ENCODE measurements around the gene NKIRAS1. TPM values are rescaled to one million over a fixed set of nuclear protein-coding genes. Genes with fewer than 3 reads are reported as not detected.
"Not testable (repeated sequence)": the region's sequence is repeated elsewhere in the genome, so short reads cannot be mapped to it uniquely, and the experiment has no call there.

The NKIRAS1 gene
- polyA plus RNA-seq, 1 donor, result 7.3 TPM

GRCh38 chr3:23921052-23921511, 4.3 kb upstream of the NKIRAS1 start:
- Histone ChIP-seq H3K27ac (ENCODE audit: low read length) (no peak overlapping the region), H3K9me3 (ENCODE audit: control insufficient read depth, low read depth, low read length) (no peaks in the 10 kb centered on the region), H3K4me1 (ENCODE audit: control insufficient read depth, insufficient read depth, low read length) (peaks cover 7% of the 10 kb centered on the region), H3K36me3 (ENCODE audit: control insufficient read depth, insufficient read depth, low read length) (peaks cover 18% of the 10 kb centered on the region), H3K4me3 (ENCODE audit: low read length) (no peak overlapping the region), H3K27me3 (ENCODE audit: control insufficient read depth, insufficient read depth, low read length) (no peaks in the 10 kb centered on the region)
- DNase-seq, result no peak
- 20% methylated on average over 1 of the region's 3 CpGs for WGBS (ENCODE audit: insufficient coverage, low lambda C conversion rate)

- H3K27me3 ChIP-seq (ENCODE audit: control insufficient read depth, insufficient read depth, low read length), result no peaks in the 10 kb centered on the region
- peaks cover 18% of the 10 kb centered on the region for H3K36me3 ChIP-seq (ENCODE audit: control insufficient read depth, insufficient read depth, low read length)
- peaks cover 13% of the 10 kb centered on the region for H3K4me1 ChIP-seq (ENCODE audit: control insufficient read depth, insufficient read depth, low read length)
- DNase-seq, result no peak
- H3K27ac ChIP-seq (ENCODE audit: low read length), result no peak overlapping the region
- no peaks in the 10 kb centered on the region for H3K9me3 ChIP-seq (ENCODE audit: control insufficient read depth, low read depth, low read length)
- WGBS (ENCODE audit: insufficient coverage, low lambda C conversion rate), result 71% methylated on average over 1 of the region's 5 CpGs
- H3K4me3 ChIP-seq (ENCODE audit: low read length), result no peak overlapping the region
These were observed 3.4 kb upstream of the NKIRAS1 start for GRCh38 chr3:23920151-23920655.

- 60% methylated on average over 1 of the region's 2 CpGs for WGBS (ENCODE audit: insufficient coverage, low lambda C conversion rate)
- no peak for DNase-seq
- no peaks in the 10 kb centered on the region for H3K9me3 ChIP-seq (ENCODE audit: control insufficient read depth, low read depth, low read length)
- H3K4me3 ChIP-seq (ENCODE audit: low read length), result no peak overlapping the region
- no peak overlapping the region for H3K27ac ChIP-seq (ENCODE audit: low read length)
- H3K36me3 ChIP-seq (ENCODE audit: control insufficient read depth, insufficient read depth, low read length), result peaks cover 18% of the 10 kb centered on the region
- H3K27me3 ChIP-seq (ENCODE audit: control insufficient read depth, insufficient read depth, low read length), result no peaks in the 10 kb centered on the region
- peaks cover 13% of the 10 kb centered on the region for H3K4me1 ChIP-seq (ENCODE audit: control insufficient read depth, insufficient read depth, low read length)
These were observed 2.8 kb upstream of the NKIRAS1 start for GRCh38 chr3:23919628-23920027.

GRCh38 chr3:23918331-23918730, 1.5 kb upstream of the NKIRAS1 start:
- H3K27me3 ChIP-seq (ENCODE audit: control insufficient read depth, insufficient read depth, low read length); H3K9me3 ChIP-seq (ENCODE audit: control insufficient read depth, low read depth, low read length); DNase-seq; H3K27ac ChIP-seq (ENCODE audit: low read length): not testable (repeated sequence)
- Histone ChIP-seq H3K4me1 (ENCODE audit: control insufficient read depth, insufficient read depth, low read length) (peaks cover 13% of the 10 kb centered on the region), H3K36me3 (ENCODE audit: control insufficient read depth, insufficient read depth, low read length) (peaks cover 18% of the 10 kb centered on the region), H3K4me3 (ENCODE audit: low read length) (peak overlapping the region; percentile 71)
- no CpG with 5 or more reads among the region's 12 CpGs for WGBS (ENCODE audit: insufficient coverage, low lambda C conversion rate)

GRCh38 chr3:23917679-23918303, 1.0 kb upstream of the NKIRAS1 start:
- Histone ChIP-seq H3K4me3 (ENCODE audit: low read length) (peak overlapping the region; percentile 71), H3K36me3 (ENCODE audit: control insufficient read depth, insufficient read depth, low read length) (peaks cover 18% of the 10 kb centered on the region), H3K4me1 (ENCODE audit: control insufficient read depth, insufficient read depth, low read length) (peaks cover 13% of the 10 kb centered on the region), H3K27ac (ENCODE audit: low read length) (peak overlapping the region; percentile 87)
- not testable (repeated sequence) for H3K9me3 ChIP-seq (ENCODE audit: control insufficient read depth, low read depth, low read length); H3K27me3 ChIP-seq (ENCODE audit: control insufficient read depth, insufficient read depth, low read length)
- WGBS (ENCODE audit: insufficient coverage, low lambda C conversion rate), result no CpG with 5 or more reads among the region's 21 CpGs
- DNase-seq, result peak in 1 of 2 donors; percentile 30

- H3K4me3 ChIP-seq (ENCODE audit: low read length), result peak overlapping the region; percentile 71
- peaks cover 14% of the 10 kb centered on the region for H3K36me3 ChIP-seq (ENCODE audit: control insufficient read depth, insufficient read depth, low read length)
- WGBS (ENCODE audit: insufficient coverage, low lambda C conversion rate), result 48% methylated on average over 4 of the region's 48 CpGs
- H3K9me3 ChIP-seq (ENCODE audit: control insufficient read depth, low read depth, low read length), result no peaks in the 10 kb centered on the region
- H3K27ac ChIP-seq (ENCODE audit: low read length), result peak overlapping the region; percentile 83
- peaks cover 13% of the 10 kb centered on the region for H3K4me1 ChIP-seq (ENCODE audit: control insufficient read depth, insufficient read depth, low read length)
- no peak for DNase-seq
- no peaks in the 10 kb centered on the region for H3K27me3 ChIP-seq (ENCODE audit: control insufficient read depth, insufficient read depth, low read length)
These were observed 471 bp downstream of the NKIRAS1 start for GRCh38 chr3:23916152-23916885.

- Histone ChIP-seq H3K27ac (ENCODE audit: low read length) (no peak overlapping the region), H3K4me1 (ENCODE audit: control insufficient read depth, insufficient read depth, low read length) (peaks cover 13% of the 10 kb centered on the region), H3K27me3 (ENCODE audit: control insufficient read depth, insufficient read depth, low read length) (no peaks in the 10 kb centered on the region), H3K4me3 (ENCODE audit: low read length) (peak overlapping the region; percentile 71), H3K9me3 (ENCODE audit: control insufficient read depth, low read depth, low read length) (no peaks in the 10 kb centered on the region), H3K36me3 (ENCODE audit: control insufficient read depth, insufficient read depth, low read length) (peaks cover 16% of the 10 kb centered on the region)
- DNase-seq, result peak; percentile 23 to 72
- WGBS (ENCODE audit: insufficient coverage, low lambda C conversion rate), result 69% methylated on average over 4 of the region's 7 CpGs
These were observed 1.2 kb downstream of the NKIRAS1 start for GRCh38 chr3:23915537-23916108.

GRCh38 chr3:23913873-23914743, 2.7 kb downstream of the NKIRAS1 start:
- Histone ChIP-seq H3K27me3 (ENCODE audit: control insufficient read depth, insufficient read depth, low read length) (no peaks in the 10 kb centered on the region), H3K4me3 (ENCODE audit: low read length) (no peak overlapping the region), H3K36me3 (ENCODE audit: control insufficient read depth, insufficient read depth, low read length) (peaks cover 20% of the 10 kb centered on the region), H3K4me1 (ENCODE audit: control insufficient read depth, insufficient read depth, low read length) (peaks cover 13% of the 10 kb centered on the region), H3K9me3 (ENCODE audit: control insufficient read depth, low read depth, low read length) (no peaks in the 10 kb centered on the region), H3K27ac (ENCODE audit: low read length) (no peak overlapping the region)
- DNase-seq, result no peak
- 40% methylated on average over 1 of the region's 3 CpGs for WGBS (ENCODE audit: insufficient coverage, low lambda C conversion rate)

- Histone ChIP-seq H3K4me1 (ENCODE audit: control insufficient read depth, insufficient read depth, low read length) (peaks cover 6% of the 10 kb centered on the region), H3K4me3 (ENCODE audit: low read length) (no peak overlapping the region), H3K36me3 (ENCODE audit: control insufficient read depth, insufficient read depth, low read length) (peaks cover 11% of the 10 kb centered on the region), H3K27ac (ENCODE audit: low read length) (no peak overlapping the region), H3K27me3 (ENCODE audit: control insufficient read depth, insufficient read depth, low read length) (no peaks in the 10 kb centered on the region), H3K9me3 (ENCODE audit: control insufficient read depth, low read depth, low read length) (no peaks in the 10 kb centered on the region)
- WGBS (ENCODE audit: insufficient coverage, low lambda C conversion rate), result 92% methylated on average over 1 of the region's 1 CpG
- DNase-seq, result no peak
These were observed 3.6 kb downstream of the NKIRAS1 start for GRCh38 chr3:23913182-23913581.

- DNase-seq, result not testable (repeated sequence)
These were observed 4.5 kb downstream of the NKIRAS1 start for GRCh38 chr3:23912335-23912734.

More at GRCh38 chr3:23912335-23912734, 4.5 kb downstream of the NKIRAS1 start:
- not testable (repeated sequence) for H3K4me3 ChIP-seq (ENCODE audit: low read length); H3K27me3 ChIP-seq (ENCODE audit: control insufficient read depth, insufficient read depth, low read length); H3K4me1 ChIP-seq (ENCODE audit: control insufficient read depth, insufficient read depth, low read length); H3K9me3 ChIP-seq (ENCODE audit: control insufficient read depth, low read depth, low read length); H3K27ac ChIP-seq (ENCODE audit: low read length)
- WGBS (ENCODE audit: insufficient coverage, low lambda C conversion rate), result no CpG with 5 or more reads among the region's 3 CpGs
- H3K36me3 ChIP-seq (ENCODE audit: control insufficient read depth, insufficient read depth, low read length), result peaks cover 11% of the 10 kb centered on the region

Data from large intestine (tissue), 3 donors.